HG03066 (cell line): ENCODE measurements around the gene MRI1.
A peak's percentile ranks its signal among the peaks of the same experiment; 100 is the strongest.
"Not testable (repeated sequence)": the region's sequence is repeated elsewhere in the genome, so short reads cannot be mapped to it uniquely, and the experiment has no call there.

Experiments
- ATAC-seq: cut with Tn5 transposase; IDR thresholded peaks from one replicate; pipeline ENCODE4 v1.9.1; 2021; ENCODE audit warnings: low read depth; ENCODE audit not compliant: unreplicated experiment

The MRI1 gene

GRCh38 chr19:13764101-13764807 lies at the start of gene MRI1:
MRI1 (plus strand) TSS chr19:13764522; CDS start chr19:13764589, 67 bp downstream.
- ATAC-seq: no peak

- no peak for ATAC-seq
These were observed 47.1 kb upstream of the MRI1 start for GRCh38 chr19:13717194-13717643.

GRCh38 chr19:13718733-13719132 lies 45.6 kb upstream of the MRI1 start:
- no peak for ATAC-seq

- no peak for ATAC-seq
These were observed 42.2 kb upstream of the MRI1 start for GRCh38 chr19:13722146-13722545.

GRCh38 chr19:13723206-13723605 lies 41.1 kb upstream of the MRI1 start:
- ATAC-seq: no peak

GRCh38 chr19:13726323-13726722 lies 38.0 kb upstream of the MRI1 start:
- ATAC-seq: no peak

GRCh38 chr19:13727798-13728197 lies 36.5 kb upstream of the MRI1 start:
- no peak for ATAC-seq

GRCh38 chr19:13729859-13730258 lies 34.5 kb upstream of the MRI1 start:
- ATAC-seq: no peak

GRCh38 chr19:13731147-13731964 lies 33.0 kb upstream of the MRI1 start:
- peak; percentile 84 for ATAC-seq

- ATAC-seq: no peak
These were observed 32.0 kb upstream of the MRI1 start for GRCh38 chr19:13732337-13732736.

GRCh38 chr19:13734751-13735150 lies 29.6 kb upstream of the MRI1 start:
- ATAC-seq: no peak

- no peak for ATAC-seq
These were observed 26.2 kb upstream of the MRI1 start for GRCh38 chr19:13738073-13738472.

GRCh38 chr19:13741893-13742292 lies 22.4 kb upstream of the MRI1 start:
- ATAC-seq: no peak

GRCh38 chr19:13742756-13743155 lies 21.6 kb upstream of the MRI1 start:
- no peak for ATAC-seq

GRCh38 chr19:13744174-13744573 lies 20.1 kb upstream of the MRI1 start:
- no peak for ATAC-seq

- ATAC-seq: no peak
These were observed 17.2 kb upstream of the MRI1 start for GRCh38 chr19:13747098-13747453.

- no peak for ATAC-seq
These were observed 16.0 kb upstream of the MRI1 start for GRCh38 chr19:13748169-13748828.

GRCh38 chr19:13751436-13751835 lies 12.9 kb upstream of the MRI1 start:
- ATAC-seq: no peak

- ATAC-seq: not testable (repeated sequence)
These were observed 10.7 kb upstream of the MRI1 start for GRCh38 chr19:13753622-13754021.

GRCh38 chr19:13756210-13756609 lies 8.1 kb upstream of the MRI1 start:
- no peak for ATAC-seq
